PC-3 (cell line): Measurements from ENCODE around the gene LRRC3B. TPM values are rescaled to one million over a fixed set of nuclear protein-coding genes. Genes with fewer than 3 reads are reported as not detected.

Experiments
- ATAC-seq: fragments of 200-7000 bp; cut with Tn5 transposase; 2 replicates; pipeline ENCODE4 v1.9.1; 2020; ENCODE audit warnings: mild to moderate bottlenecking, moderate library complexity
- BruUV-seq: library from RNA; stranded (reverse); fragments of 400-500 nt; replicated peaks from 2 replicates; lab custom pipeline; 2021; lab: Mats Ljungman, UMichigan
- CTCF ChIA-PET: fragments of 300-600 bp; sonication (Branson Sonifier 250); formaldehyde crosslinking; loops from one replicate; lab custom pipeline; 2022; ENCODE audit warnings: antibody characterized with exemption; lab: Charles Lee
- POLR2A ChIA-PET: fragments of 300-600 bp; sonication (Branson Sonifier 250); formaldehyde crosslinking; loops from one replicate; lab custom pipeline; 2022; ENCODE audit warnings: antibody characterized with exemption; ENCODE audit not compliant: unreplicated experiment; lab: Charles Lee
- DNase-seq: peaks from one replicate; pipeline ENCODE4 v3.0.0-alpha.2; 2015
- H2AFZ ChIP-seq: fragments of 300-600 bp; sonication (generic); 2 replicates; pipeline ENCODE4 v1.6.0; 2016; ENCODE audit warnings: antibody characterized with exemption, low read length
- H3F3A ChIP-seq: fragments of 300-600 bp; sonication (generic); one replicate; pipeline ENCODE4 v1.6.0; 2017; ENCODE audit warnings: antibody characterized with exemption, low read length, control low read depth, mild to moderate bottlenecking; ENCODE audit not compliant: unreplicated experiment
- H3K27ac ChIP-seq: fragments of 300-600 bp; sonication (generic); 2 replicates; pipeline ENCODE4 v1.5.1; 2016; ENCODE audit warnings: mild to moderate bottlenecking, low read length
- H3K27me3 ChIP-seq: fragments of 300-600 bp; sonication (generic); 2 replicates; pipeline ENCODE4 v1.6.1; 2016; ENCODE audit warnings: low read length, mixed read lengths
- H3K36me3 ChIP-seq: fragments of 300-600 bp; sonication (generic); 2 replicates; pipeline ENCODE4 v1.6.1; 2016; ENCODE audit warnings: low read depth, mixed run types, low read length, mixed read lengths
- H3K4me1 ChIP-seq: fragments of 300-600 bp; sonication (generic); 2 replicates; pipeline ENCODE4 v1.5.1; 2016; ENCODE audit warnings: low read length; ENCODE audit not compliant: insufficient read depth
- H3K4me2 ChIP-seq: fragments of 300-600 bp; sonication (generic); 2 replicates; pipeline ENCODE4 v1.6.0; 2016; ENCODE audit warnings: low read length
- H3K4me3 ChIP-seq: fragments of 300-600 bp; sonication (generic); 2 replicates; pipeline ENCODE4 v1.5.1; 2016; ENCODE audit warnings: mild to moderate bottlenecking, low read length, mixed read lengths
- H3K79me2 ChIP-seq: fragments of 300-600 bp; sonication (generic); 2 replicates; pipeline ENCODE4 v1.6.1; 2017; ENCODE audit warnings: low read length, mixed read lengths
- H3K9ac ChIP-seq: fragments of 300-600 bp; sonication (generic); 2 replicates; pipeline ENCODE4 v1.6.0; 2016; ENCODE audit warnings: mild to moderate bottlenecking, low read length
- H3K9me2 ChIP-seq: fragments of 300-600 bp; sonication (generic); replicated peaks from 2 replicates; pipeline ENCODE4 v1.6.1; 2016; ENCODE audit warnings: mixed run types, low read length, mixed read lengths
- H3K9me3 ChIP-seq: fragments of 300-600 bp; sonication (generic); 2 replicates; pipeline ENCODE4 v1.6.1; 2016; ENCODE audit warnings: low read length, mixed read lengths
- H4K20me1 ChIP-seq: fragments of 300-600 bp; sonication (generic); 2 replicates; pipeline ENCODE4 v1.6.1; 2016; ENCODE audit warnings: low read length, mixed read lengths
- EZH2 ChIP-seq: fragments of 300-600 bp; sonication (generic); IDR thresholded peaks from one replicate; pipeline ENCODE4 v1.6.1; 2017; ENCODE audit warnings: antibody characterized with exemption, mild to moderate bottlenecking, low read length; ENCODE audit not compliant: unreplicated experiment
- EZH2phosphoT487 ChIP-seq: fragments of 300-600 bp; sonication (generic); IDR thresholded peaks from 2 replicates; pipeline ENCODE4 v1.6.1; 2018; ENCODE audit warnings: mild to moderate bottlenecking, antibody characterized with exemption, low read length, borderline replicate concordance
- intact Hi-C: fragments of 100-400 bp; cut with micrococcal nuclease; formaldehyde crosslinking; loops from 2 replicates; pipeline ENCODE4 v1.9.0; 2023
- total RNA-seq: library from RNA; depleted of rRNA; stranded (reverse); fragments of >200 nt; gene quantifications from 2 replicates; pipeline ENCODE4 v1.2.3, GENCODE V29; 2014
- TF ChIP-seq, protein P1 (sequence below): fragments of 300-600 bp; sonication (generic); conservative IDR thresholded peaks from 2 replicates; pipeline ENCODE4 v1.5.1; 2017; ENCODE audit warnings: antibody characterized with exemption, low read depth, mild to moderate bottlenecking, low read length

LRRC3B gene
- total RNA-seq, 1 experiment from 2014 or later: not detected

DNA sequence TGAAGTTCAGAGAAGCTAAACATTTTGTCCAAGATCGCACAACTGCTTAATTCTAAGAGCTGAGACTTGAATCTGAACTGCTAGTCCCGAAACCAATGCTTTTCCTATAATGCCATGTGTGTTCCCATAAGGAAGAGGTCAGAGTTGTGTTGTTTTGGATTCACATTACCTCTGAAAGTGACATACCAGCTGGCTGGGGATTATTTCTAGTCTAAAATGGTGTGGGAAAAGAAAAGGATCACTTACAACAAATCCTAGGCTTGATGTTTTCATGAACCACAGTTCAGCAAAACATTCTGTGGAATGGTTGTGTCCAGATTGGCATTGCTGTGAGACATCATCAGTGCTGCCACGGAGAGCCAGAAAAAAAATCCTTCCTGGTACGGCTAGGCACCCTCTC is 35.0 kb upstream of the LRRC3B start:
- no peak overlapping the region for H3K27ac ChIP-seq
- no TSS peak for BruUV-seq
- no peaks in the 10 kb centered on the region for H4K20me1 ChIP-seq
- no peak for ATAC-seq
- CTCF ChIA-PET: no interaction called here
- POLR2A ChIA-PET: no interaction called here
- intact Hi-C loops: no loop called here
- no peak for DNase-seq
- H3K79me2 ChIP-seq: no peaks in the 10 kb centered on the region
- H3K27me3 ChIP-seq: no peaks in the 10 kb centered on the region
- H3K9me2 ChIP-seq: no peaks in the 10 kb centered on the region
- H3K9ac ChIP-seq: no peak overlapping the region
- H3K4me2 ChIP-seq: no peak overlapping the region
- H3K9me3 ChIP-seq: peaks cover 35% of the 10 kb centered on the region
- H3F3A ChIP-seq: no peaks in the 10 kb centered on the region
- no peak overlapping the region for H3K4me3 ChIP-seq
- no peak overlapping the region for H2AFZ ChIP-seq
- no peaks in the 10 kb centered on the region for H3K4me1 ChIP-seq
- TF ChIP-seq, protein P1, sequence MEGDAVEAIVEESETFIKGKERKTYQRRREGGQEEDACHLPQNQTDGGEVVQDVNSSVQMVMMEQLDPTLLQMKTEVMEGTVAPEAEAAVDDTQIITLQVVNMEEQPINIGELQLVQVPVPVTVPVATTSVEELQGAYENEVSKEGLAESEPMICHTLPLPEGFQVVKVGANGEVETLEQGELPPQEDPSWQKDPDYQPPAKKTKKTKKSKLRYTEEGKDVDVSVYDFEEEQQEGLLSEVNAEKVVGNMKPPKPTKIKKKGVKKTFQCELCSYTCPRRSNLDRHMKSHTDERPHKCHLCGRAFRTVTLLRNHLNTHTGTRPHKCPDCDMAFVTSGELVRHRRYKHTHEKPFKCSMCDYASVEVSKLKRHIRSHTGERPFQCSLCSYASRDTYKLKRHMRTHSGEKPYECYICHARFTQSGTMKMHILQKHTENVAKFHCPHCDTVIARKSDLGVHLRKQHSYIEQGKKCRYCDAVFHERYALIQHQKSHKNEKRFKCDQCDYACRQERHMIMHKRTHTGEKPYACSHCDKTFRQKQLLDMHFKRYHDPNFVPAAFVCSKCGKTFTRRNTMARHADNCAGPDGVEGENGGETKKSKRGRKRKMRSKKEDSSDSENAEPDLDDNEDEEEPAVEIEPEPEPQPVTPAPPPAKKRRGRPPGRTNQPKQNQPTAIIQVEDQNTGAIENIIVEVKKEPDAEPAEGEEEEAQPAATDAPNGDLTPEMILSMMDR: no peak
- TF ChIP-seq EZH2phosphoT487 (no peak), EZH2 (no peak)
- H3K36me3 ChIP-seq: no peaks in the 10 kb centered on the region

DNA sequence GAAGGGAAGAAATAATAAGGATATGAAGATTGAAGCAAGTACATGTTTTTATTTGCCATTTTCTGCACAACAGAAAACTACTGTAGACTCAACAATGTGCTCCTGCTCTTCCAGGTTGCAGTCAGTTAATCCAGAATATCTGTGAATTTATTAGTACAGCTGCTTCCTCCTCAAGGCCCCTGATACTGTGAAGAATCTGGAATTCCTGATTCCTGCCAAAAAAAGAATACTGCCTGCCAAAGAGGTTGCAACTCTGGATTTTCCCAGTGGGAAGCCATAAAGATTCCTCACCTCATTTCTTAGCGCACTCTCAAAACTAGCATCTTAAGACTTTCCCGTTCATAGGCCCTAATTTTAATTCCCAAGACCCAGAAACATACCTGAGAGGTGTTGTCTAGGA is 33.6 kb upstream of the LRRC3B start:
- Histone ChIP-seq H3F3A (no peaks in the 10 kb centered on the region), H3K27ac (no peak overlapping the region), H3K9me3 (peaks cover 28% of the 10 kb centered on the region; the same call in 1 of the 2 replicates), H3K4me2 (no peak overlapping the region), H3K79me2 (no peaks in the 10 kb centered on the region), H3K4me1 (no peaks in the 10 kb centered on the region), H3K27me3 (no peaks in the 10 kb centered on the region), H3K9ac (no peak overlapping the region), H3K4me3 (no peak overlapping the region), H3K36me3 (no peaks in the 10 kb centered on the region), H3K9me2 (no peaks in the 10 kb centered on the region), H2AFZ (no peak overlapping the region), H4K20me1 (no peaks in the 10 kb centered on the region)
- TF ChIP-seq, protein P1: no peak
- TF ChIP-seq EZH2phosphoT487 (no peak), EZH2 (no peak)
- no TSS peak for BruUV-seq
- intact Hi-C loops: no loop called here
- no peak for DNase-seq
- ChIA-PET CTCF (no interaction called here), POLR2A (no interaction called here)
- no peak for ATAC-seq

DNA sequence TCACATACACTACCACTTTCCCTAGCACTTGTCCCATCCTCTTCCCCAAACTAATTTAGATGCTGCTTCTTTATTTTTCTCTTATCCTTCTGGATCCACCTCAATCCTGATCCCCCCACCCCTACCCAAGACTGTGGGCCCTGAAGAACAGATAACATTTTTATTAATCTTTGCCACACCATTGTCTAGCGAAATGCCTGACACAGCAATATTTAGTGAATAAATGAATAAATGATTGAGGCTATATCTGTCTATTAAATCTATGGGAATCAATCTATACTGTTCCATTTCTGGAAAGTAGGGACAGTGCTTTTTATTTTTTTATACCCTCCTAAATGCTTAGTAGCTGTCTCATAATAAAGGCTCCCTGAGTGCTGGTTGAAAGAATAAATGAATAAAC is 32.9 kb upstream of the LRRC3B start:
- Histone ChIP-seq H3K9ac (no peak overlapping the region), H3K79me2 (no peaks in the 10 kb centered on the region), H3K27me3 (no peaks in the 10 kb centered on the region), H3K4me3 (no peak overlapping the region), H4K20me1 (no peaks in the 10 kb centered on the region), H3K4me2 (no peak overlapping the region), H3F3A (no peaks in the 10 kb centered on the region), H3K4me1 (no peaks in the 10 kb centered on the region), H3K9me2 (no peaks in the 10 kb centered on the region), H3K27ac (no peak overlapping the region), H2AFZ (no peak overlapping the region), H3K9me3 (peaks cover 26% of the 10 kb centered on the region; the same call in 1 of the 2 replicates), H3K36me3 (no peaks in the 10 kb centered on the region)
- BruUV-seq: no TSS peak
- ChIA-PET POLR2A (no interaction called here), CTCF (no interaction called here)
- DNase-seq (no peak), ATAC-seq (no peak)
- TF ChIP-seq EZH2 (no peak), EZH2phosphoT487 (no peak)
- TF ChIP-seq, protein P1: no peak
- intact Hi-C loops: no loop called here
